ENCODE results near the gene DDHD1.
"Not testable (repeated sequence)": the region's sequence is repeated elsewhere in the genome, so short reads cannot be mapped to it uniquely, and the experiment has no call there.

Gene DDHD1

GRCh38 chr14:53151523-53152183, 1.5 kb downstream of the DDHD1 start:
- DNase-seq: peak; percentile 87 to 90

- DNase-seq: no peak
These were observed 3.3 kb downstream of the DDHD1 start for GRCh38 chr14:53149668-53150316.

GRCh38 chr14:53148671-53149070, 4.5 kb downstream of the DDHD1 start:
- DNase-seq: no peak

- DNase-seq: no peak
These were observed 5.2 kb downstream of the DDHD1 start for GRCh38 chr14:53147893-53148292.

- DNase-seq: no peak
These were observed 5.9 kb downstream of the DDHD1 start for GRCh38 chr14:53147208-53147607.

- DNase-seq: no peak
These were observed 6.4 kb downstream of the DDHD1 start for GRCh38 chr14:53146739-53147138.

- DNase-seq: no peak
These were observed 8.9 kb downstream of the DDHD1 start for GRCh38 chr14:53144244-53144643.

GRCh38 chr14:53140585-53140984, 12.5 kb downstream of the DDHD1 start:
- no peak for DNase-seq

- DNase-seq: no peak
These were observed 15.4 kb downstream of the DDHD1 start for GRCh38 chr14:53137568-53138203.

- DNase-seq: not testable (repeated sequence)
These were observed 22.6 kb downstream of the DDHD1 start for GRCh38 chr14:53130491-53130890.

- DNase-seq: no peak
These were observed 24.7 kb downstream of the DDHD1 start for GRCh38 chr14:53128303-53129028.

- no peak for DNase-seq
These were observed 25.3 kb downstream of the DDHD1 start for GRCh38 chr14:53127832-53128231.

- DNase-seq: no peak
These were observed 26.0 kb downstream of the DDHD1 start for GRCh38 chr14:53127151-53127550.

GRCh38 chr14:53126731-53127130, 26.4 kb downstream of the DDHD1 start:
- DNase-seq: no peak

- DNase-seq: no peak
These were observed 28.3 kb downstream of the DDHD1 start for GRCh38 chr14:53124786-53125185.

GRCh38 chr14:53121419-53121818, 31.7 kb downstream of the DDHD1 start:
- not testable (repeated sequence) for DNase-seq

- not testable (repeated sequence) for DNase-seq
These were observed 35.6 kb downstream of the DDHD1 start for GRCh38 chr14:53117479-53117878.

- DNase-seq: no peak
These were observed 39.1 kb downstream of the DDHD1 start for GRCh38 chr14:53113989-53114388.

- DNase-seq: no peak
These were observed 43.0 kb downstream of the DDHD1 start for GRCh38 chr14:53110096-53110495.

- DNase-seq: no peak
These were observed 43.8 kb downstream of the DDHD1 start for GRCh38 chr14:53109105-53110041.

GRCh38 chr14:53108292-53109104, 44.6 kb downstream of the DDHD1 start:
- DNase-seq: no peak
